ENCODE measurements around the gene CNGB1. TPM values are rescaled to one million over a fixed set of nuclear protein-coding genes. Genes with fewer than 3 reads are reported as not detected.

Gene CNGB1
- polyA plus RNA-seq, 1 donor (not counting 4 experiments of a cell fraction or from before 2014, with no cell fraction given) = 0.08 TPM

DNA sequence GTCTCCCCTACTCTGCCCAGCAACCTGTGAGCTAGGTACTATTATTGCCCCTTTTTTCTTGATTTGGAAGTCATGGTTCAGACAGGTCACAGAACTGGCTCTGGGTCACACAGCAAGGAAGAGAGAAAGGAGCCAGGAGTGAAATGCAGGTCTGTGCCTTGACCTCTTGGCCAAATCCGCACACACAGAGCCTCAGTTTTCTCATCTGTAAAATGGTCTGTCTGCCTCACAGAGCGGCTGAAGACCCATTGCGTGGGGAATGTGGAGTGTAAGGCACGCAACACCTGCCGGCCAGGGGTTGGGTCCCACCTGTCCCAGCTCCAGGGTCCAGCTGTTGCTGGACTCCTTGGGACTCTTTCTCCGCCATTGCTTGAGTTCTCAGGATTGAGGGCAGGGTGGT lies 32.4 kb downstream of the CNGB1 start:
- Histone ChIP-seq H3K4me2 (ENCODE audit: control insufficient read depth, extremely low read depth, insufficient read depth, low read depth, low read length) (peak overlapping the region; percentile 84), H3K9me1 (ENCODE audit: control insufficient read depth, extremely low read depth, insufficient read depth, low read length) (no peaks in the 10 kb centered on the region), H3K27ac (ENCODE audit: control insufficient read depth, insufficient read depth, low read length) (peak overlapping the region; percentile 75), H3K79me2 (ENCODE audit: control insufficient read depth, insufficient read depth, low read length) (no peaks in the 10 kb centered on the region), H3K9ac (ENCODE audit: control insufficient read depth, extremely low read depth, insufficient read depth, low read length) (no peak overlapping the region), H3K4me3 (ENCODE audit: control insufficient read depth in 2 of 3, extremely low read depth in 1 of 3, insufficient read depth in 2 of 3, low read depth in 1 of 3, low read length in 3 of 3) (no peak overlapping the region), H2AFZ (ENCODE audit: control insufficient read depth, low read length) (peak overlapping the region; percentile 85), H3K27me3 (ENCODE audit: control insufficient read depth, extremely low read depth, insufficient read depth, low read length) (no peaks in the 10 kb centered on the region), H3K9me3 (ENCODE audit: control insufficient read depth, low read depth, low read length) (no peaks in the 10 kb centered on the region), H4K20me1 (ENCODE audit: control insufficient read depth, extremely low read depth, insufficient read depth, low read length) (no peaks in the 10 kb centered on the region), H3K4me1 (ENCODE audit: control insufficient read depth, extremely low read depth, insufficient read depth, low read length) (peaks cover 23% of the 10 kb centered on the region), H3K36me3 (ENCODE audit: control insufficient read depth in 2 of 2, extremely low read depth in 1 of 2, insufficient read depth in 2 of 2, low read length in 2 of 2) (no peaks in the 10 kb centered on the region)
- FAIRE-seq (no peak), DNase-seq (ENCODE audit: low read depth, low spot score) (no peak)
- dilution Hi-C loops (cut with MboI; ENCODE audit: extremely low pct_ligation_motif_present, low sequenced_read_pairs) = no loop called here
- TF ChIP-seq, protein P1, sequence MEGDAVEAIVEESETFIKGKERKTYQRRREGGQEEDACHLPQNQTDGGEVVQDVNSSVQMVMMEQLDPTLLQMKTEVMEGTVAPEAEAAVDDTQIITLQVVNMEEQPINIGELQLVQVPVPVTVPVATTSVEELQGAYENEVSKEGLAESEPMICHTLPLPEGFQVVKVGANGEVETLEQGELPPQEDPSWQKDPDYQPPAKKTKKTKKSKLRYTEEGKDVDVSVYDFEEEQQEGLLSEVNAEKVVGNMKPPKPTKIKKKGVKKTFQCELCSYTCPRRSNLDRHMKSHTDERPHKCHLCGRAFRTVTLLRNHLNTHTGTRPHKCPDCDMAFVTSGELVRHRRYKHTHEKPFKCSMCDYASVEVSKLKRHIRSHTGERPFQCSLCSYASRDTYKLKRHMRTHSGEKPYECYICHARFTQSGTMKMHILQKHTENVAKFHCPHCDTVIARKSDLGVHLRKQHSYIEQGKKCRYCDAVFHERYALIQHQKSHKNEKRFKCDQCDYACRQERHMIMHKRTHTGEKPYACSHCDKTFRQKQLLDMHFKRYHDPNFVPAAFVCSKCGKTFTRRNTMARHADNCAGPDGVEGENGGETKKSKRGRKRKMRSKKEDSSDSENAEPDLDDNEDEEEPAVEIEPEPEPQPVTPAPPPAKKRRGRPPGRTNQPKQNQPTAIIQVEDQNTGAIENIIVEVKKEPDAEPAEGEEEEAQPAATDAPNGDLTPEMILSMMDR (optimal IDR thresholded peaks at IDR 0.05 in 1 of 3, IDR thresholded peaks at IDR 0.05 in 1 of 3, conservative IDR thresholded peaks at IDR 0.05 in 1 of 3; ENCODE audit: extremely low read depth in 1 of 3, insufficient read depth in 2 of 3, low read length in 3 of 3) = no peak
- no peak for TF ChIP-seq EZH2 (IDR thresholded peaks at IDR 0.05; ENCODE audit: low read length)

DNA sequence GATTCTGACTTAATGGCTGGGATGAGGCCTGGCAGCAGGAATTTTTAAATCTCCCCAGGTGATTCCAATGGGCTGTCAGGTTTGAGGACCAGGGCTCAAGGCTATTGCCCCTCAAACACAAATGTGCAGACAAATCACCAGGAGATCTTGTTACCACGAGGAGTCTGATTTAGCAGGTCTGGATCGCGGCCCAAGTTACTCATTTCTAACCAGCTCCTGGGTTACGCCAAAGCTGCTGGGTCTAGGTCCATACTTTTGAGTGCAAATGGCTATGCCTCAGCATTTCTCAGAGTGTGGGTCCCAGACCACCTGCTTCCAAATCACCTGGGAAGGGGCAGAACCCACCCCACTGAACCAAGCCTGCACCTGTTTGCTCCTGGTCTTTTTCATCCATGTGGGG lies 33.1 kb downstream of the CNGB1 start:
- no peak overlapping the region for H2AFZ ChIP-seq (ENCODE audit: control insufficient read depth, low read length)
- peak; percentile 36 for FAIRE-seq
- dilution Hi-C loops (cut with MboI; ENCODE audit: extremely low pct_ligation_motif_present, low sequenced_read_pairs) = no loop called here

More for the DNA sequence above, 33.1 kb downstream of the CNGB1 start:
- Histone ChIP-seq H3K36me3 (ENCODE audit: control insufficient read depth in 2 of 2, extremely low read depth in 1 of 2, insufficient read depth in 2 of 2, low read length in 2 of 2) (no peaks in the 10 kb centered on the region), H3K9me3 (ENCODE audit: control insufficient read depth, low read depth, low read length) (no peaks in the 10 kb centered on the region), H4K20me1 (ENCODE audit: control insufficient read depth, extremely low read depth, insufficient read depth, low read length) (no peaks in the 10 kb centered on the region), H3K4me1 (ENCODE audit: control insufficient read depth, extremely low read depth, insufficient read depth, low read length) (peaks cover 23% of the 10 kb centered on the region), H3K27me3 (ENCODE audit: control insufficient read depth, extremely low read depth, insufficient read depth, low read length) (no peaks in the 10 kb centered on the region), H3K4me3 (ENCODE audit: control insufficient read depth in 2 of 3, extremely low read depth in 1 of 3, insufficient read depth in 2 of 3, low read depth in 1 of 3, low read length in 3 of 3) (no peak overlapping the region), H3K27ac (ENCODE audit: control insufficient read depth, insufficient read depth, low read length) (no peak overlapping the region), H3K9me1 (ENCODE audit: control insufficient read depth, extremely low read depth, insufficient read depth, low read length) (no peaks in the 10 kb centered on the region), H3K79me2 (ENCODE audit: control insufficient read depth, insufficient read depth, low read length) (no peaks in the 10 kb centered on the region), H3K9ac (ENCODE audit: control insufficient read depth, extremely low read depth, insufficient read depth, low read length) (no peak overlapping the region), H3K4me2 (ENCODE audit: control insufficient read depth, extremely low read depth, insufficient read depth, low read depth, low read length) (no peak overlapping the region)
- DNase-seq (ENCODE audit: low read depth, low spot score) = no peak
- no peak for TF ChIP-seq EZH2 (IDR thresholded peaks at IDR 0.05; ENCODE audit: low read length)
- TF ChIP-seq, protein P1 (optimal IDR thresholded peaks at IDR 0.05 in 1 of 3, IDR thresholded peaks at IDR 0.05 in 1 of 3, conservative IDR thresholded peaks at IDR 0.05 in 1 of 3; ENCODE audit: extremely low read depth in 1 of 3, insufficient read depth in 2 of 3, low read length in 3 of 3) = no peak

Data from keratinocyte (primary cell).